GM18520 (cell line): ENCODE measurements around the gene ACSS2.
A peak's percentile ranks its signal among the peaks of the same experiment; 100 is the strongest.

Experiments
- ATAC-seq: cut with Tn5 transposase; IDR thresholded peaks from one replicate; pipeline ENCODE4 v1.9.1; 2021; ENCODE audit not compliant: unreplicated experiment

ACSS2 gene, protein sequence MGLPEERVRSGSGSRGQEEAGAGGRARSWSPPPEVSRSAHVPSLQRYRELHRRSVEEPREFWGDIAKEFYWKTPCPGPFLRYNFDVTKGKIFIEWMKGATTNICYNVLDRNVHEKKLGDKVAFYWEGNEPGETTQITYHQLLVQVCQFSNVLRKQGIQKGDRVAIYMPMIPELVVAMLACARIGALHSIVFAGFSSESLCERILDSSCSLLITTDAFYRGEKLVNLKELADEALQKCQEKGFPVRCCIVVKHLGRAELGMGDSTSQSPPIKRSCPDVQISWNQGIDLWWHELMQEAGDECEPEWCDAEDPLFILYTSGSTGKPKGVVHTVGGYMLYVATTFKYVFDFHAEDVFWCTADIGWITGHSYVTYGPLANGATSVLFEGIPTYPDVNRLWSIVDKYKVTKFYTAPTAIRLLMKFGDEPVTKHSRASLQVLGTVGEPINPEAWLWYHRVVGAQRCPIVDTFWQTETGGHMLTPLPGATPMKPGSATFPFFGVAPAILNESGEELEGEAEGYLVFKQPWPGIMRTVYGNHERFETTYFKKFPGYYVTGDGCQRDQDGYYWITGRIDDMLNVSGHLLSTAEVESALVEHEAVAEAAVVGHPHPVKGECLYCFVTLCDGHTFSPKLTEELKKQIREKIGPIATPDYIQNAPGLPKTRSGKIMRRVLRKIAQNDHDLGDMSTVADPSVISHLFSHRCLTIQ

DNA sequence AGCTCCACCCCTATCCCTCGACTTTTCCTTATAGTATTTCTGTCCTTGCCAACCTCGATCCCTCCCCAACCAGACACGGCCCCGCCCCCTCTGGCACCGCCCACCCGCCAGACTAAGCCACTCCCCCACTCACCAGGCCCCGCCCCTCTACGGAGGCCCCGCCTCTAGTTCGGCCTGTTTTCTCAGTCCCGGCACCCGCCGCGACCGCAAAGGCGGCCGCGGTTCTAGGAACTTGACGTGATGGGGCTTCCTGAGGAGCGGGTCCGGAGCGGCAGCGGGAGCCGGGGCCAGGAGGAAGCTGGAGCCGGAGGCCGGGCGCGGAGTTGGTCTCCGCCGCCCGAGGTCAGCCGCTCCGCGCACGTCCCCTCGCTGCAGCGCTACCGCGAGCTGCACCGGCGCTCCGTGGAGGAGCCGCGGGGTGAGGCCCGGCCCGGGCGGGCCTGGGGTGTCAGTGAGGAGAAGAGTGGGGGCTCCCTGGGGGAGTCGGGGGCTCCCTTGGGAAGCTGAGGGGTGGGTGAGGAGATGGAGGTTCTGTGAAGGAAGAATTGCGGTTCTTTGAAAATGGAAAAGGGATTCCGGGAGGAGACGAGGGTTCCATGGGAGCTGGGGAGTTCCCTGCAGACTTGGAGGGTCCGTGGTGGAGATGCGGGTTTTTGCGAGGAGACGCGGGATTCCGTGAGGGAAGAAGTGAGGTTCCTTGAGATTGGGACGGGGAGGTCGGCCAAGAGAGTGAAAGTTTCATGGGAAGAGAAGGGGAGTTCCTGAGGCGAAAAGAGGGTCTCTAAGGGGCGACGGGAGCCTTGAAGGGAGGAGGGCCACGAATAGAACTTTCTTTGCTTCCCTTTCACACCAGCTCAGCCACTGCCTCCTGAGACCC lies at the start of gene ACSS2:
ACSS2 (plus strand) TSS at position 207 of the 877 bp plus-strand sequence; CDS start at position 241, 34 bp downstream.
- ATAC-seq: peak; percentile 29

DNA sequence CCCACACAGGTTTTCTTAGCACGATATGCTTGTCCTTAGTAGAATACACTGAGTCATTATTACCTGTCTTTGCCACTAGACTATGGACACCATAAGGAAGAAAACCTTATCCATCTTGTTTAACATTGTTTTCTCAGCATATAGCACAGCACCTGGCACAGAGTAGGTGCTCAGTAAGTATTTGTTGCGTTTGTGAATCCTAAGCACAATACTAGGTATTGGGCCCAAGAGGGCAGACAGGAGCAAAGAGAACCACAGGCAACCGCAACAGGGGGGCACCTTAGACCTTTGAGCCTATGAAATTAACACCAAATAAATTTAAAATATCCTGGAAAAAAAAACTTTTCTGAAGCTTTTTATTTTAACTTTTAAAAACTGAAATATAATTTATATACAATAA lies 47.2 kb upstream of the ACSS2 start:
- no peak for ATAC-seq

DNA sequence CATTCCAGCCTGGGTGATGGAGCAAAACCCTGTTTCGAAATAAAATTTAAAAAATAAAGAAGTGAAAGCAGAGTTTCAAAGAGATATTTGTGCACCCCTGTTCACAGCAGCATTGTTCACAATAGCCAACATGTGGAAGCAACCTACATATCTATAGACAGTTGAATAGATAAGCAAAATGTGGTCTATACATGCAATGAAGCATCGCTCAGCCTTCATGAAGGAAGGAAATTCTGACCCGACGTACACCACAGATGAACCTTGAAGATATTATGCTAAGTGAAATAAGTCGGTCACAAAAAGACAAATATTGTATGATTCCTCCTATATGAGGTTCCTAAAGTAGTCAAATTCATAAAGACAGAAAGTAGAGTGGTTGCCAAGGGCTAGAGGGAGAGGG lies 44.5 kb upstream of the ACSS2 start:
- ATAC-seq: no peak

GRCh38 chr20:34834459-34834893 lies 41.9 kb upstream of the ACSS2 start:
- no peak for ATAC-seq

GRCh38 chr20:34842143-34842542 lies 34.3 kb upstream of the ACSS2 start:
- ATAC-seq: no peak

- ATAC-seq: no peak
These were observed 33.0 kb upstream of the ACSS2 start for GRCh38 chr20:34843421-34843820.

DNA sequence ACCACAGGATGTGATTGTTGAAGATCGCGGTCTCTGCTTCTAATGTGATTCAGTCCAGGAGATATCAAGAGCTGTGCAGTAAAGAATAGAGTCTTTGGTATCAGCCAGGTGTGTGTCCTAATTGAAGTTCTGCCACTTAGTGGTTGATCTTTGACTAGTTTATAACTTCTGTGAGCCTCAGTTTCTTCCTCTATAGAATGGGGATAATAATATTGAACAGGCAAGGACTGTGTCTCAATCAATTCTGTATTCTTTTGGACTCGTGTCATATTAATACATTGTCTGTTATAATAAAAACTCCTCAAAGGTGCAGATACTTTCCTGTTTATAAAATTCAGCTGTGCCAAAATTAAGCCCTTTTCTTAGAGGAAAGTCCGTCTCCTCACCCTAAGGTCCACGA lies 27.8 kb upstream of the ACSS2 start:
- no peak for ATAC-seq

- ATAC-seq: no peak
These were observed 26.6 kb upstream of the ACSS2 start for GRCh38 chr20:34849778-34850177.

DNA sequence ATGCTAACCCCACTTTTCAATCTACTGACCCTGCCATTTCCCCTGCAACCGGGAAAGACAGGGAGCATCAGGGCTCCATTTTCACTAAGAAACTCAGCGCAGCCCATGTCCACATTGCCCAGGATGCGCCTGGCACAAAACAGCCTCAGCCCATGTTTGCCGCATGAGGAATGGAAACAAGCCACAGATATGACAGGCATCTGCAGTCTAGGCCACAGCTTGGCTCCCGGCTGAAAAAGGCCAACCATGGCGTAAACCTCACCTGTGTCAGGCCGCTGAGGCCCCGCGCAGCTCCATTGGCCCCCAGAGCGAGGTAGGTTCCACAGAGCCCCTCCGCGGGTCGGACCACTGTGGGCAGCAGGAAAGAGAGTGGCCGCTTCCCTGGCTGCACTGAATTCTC lies 25.4 kb upstream of the ACSS2 start:
- ATAC-seq: no peak

DNA sequence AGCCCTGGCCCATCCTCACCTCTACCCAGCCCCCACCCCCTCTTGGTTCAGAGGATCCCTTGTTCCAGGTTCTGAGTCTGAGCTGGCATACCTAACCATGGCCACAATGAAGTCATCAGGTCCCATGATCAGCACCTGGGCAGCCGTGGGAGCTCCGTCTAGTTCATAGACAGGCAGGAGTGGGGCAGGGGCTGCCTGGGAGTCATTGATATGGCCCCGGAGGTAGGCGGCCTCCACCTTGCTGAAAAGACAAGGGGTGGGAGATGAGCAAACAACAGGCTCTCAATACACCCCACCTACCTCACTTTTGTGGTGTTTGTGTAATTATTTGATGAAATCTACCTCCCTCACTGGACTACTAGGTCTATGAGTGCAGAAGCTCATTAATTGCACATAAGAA lies 24.1 kb upstream of the ACSS2 start:
- no peak for ATAC-seq

DNA sequence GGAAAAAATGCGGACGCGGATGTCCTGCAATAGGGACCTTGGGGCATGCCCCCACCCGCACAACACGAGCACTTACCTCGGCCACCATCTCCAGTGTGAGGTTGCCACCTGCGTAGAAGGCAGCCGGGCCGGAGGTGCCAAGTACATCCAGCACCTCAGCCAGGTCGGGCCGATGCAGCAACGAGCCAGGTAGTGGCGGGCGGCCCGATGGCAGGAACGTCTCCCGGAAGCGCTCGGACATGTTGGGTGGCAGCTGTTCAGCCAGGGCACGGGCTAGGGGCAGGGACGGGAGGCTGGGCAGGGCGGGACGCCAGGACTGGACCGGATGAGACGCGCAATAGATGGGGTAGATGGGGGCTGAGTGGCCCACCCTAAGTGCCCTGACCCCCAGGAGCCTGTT lies 17.0 kb upstream of the ACSS2 start:
- ATAC-seq: no peak

DNA sequence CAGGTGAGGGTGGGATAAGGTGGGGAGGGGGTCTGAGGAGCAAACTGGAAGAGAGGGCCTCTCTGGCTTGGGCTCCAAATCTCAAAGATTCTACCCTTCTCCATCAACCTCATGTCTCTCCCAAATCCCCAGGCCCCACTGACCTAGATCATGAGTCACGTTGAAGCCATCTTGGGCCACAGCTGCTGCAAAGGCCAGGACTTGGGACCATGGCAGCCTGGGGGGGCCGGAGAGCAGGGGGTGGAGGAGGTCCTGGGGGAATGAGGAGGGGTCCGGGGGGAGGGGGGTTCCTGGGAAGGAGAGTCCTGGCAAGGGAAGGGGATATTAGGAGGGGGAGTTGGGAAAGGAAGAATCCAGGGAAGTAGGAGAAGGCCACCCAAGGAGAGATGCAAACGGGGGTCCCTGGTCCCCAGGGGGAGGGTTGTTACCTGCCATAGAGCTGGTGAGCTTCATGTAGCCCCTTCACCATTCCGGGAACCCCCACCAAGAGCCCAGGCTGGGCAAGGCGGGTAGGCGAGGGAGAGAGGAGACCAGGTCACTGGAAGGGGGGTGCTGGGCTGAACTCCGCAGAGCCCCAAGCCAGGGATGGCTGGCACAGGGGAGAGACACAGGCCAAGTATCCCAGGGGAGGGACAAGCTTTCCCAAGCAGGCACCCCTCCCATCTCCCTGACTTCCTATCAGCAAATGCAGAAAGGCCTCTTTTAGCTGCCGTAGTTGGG lies 16.4 kb upstream of the ACSS2 start:
- ATAC-seq: no peak

DNA sequence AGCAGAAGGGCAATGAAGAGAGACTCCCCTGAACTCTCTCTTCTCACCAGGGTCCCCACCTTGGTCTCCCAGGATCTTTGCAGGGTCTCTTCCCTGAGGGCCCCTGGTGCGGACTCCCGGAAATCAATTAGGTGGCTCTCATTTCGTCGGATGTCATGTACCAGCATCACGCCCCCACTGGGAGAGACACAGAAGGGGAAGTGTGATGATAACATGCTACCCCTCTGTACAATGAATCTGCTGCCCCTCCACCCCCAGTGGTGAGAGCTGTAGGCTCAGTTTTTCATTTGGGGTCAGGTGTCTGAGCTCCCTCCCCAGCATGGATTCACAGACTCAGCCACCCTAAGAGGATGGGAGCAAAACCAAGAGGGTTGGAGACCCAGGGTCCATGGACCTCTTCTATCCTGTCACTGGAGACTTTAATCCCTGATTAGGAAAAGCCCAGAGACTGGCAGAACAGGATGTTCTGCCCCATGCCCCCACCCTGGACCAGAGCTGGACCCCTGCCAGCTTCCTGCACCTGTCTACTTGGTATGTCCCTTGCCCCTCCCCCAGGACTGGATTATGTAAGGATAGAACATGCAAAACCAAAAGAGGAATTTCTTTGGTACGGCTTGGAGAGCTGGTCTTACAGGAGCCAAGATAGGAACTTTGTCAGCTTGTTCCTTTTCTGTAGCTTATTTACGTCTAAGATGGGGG lies 14.9 kb upstream of the ACSS2 start:
- no peak for ATAC-seq

DNA sequence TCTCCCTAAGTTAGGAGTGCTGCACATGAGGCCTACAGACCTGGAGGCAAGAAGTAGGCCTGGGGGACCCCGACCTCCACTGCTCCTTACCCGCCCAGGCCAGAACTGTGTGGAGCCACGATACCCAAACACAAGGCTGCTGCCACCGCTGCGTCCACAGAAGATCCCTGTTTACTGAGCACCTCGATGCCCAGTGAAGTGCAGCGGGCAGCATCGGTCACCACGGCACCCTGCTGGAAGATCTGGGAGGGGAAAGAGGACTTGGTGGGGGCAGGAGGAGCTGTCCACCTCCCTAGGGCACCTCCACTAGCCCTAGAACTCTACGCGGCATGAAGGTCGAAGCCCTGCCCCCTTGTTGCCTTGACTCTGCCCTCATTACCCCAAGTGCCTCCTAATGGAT lies 13.7 kb upstream of the ACSS2 start:
- no peak for ATAC-seq

DNA sequence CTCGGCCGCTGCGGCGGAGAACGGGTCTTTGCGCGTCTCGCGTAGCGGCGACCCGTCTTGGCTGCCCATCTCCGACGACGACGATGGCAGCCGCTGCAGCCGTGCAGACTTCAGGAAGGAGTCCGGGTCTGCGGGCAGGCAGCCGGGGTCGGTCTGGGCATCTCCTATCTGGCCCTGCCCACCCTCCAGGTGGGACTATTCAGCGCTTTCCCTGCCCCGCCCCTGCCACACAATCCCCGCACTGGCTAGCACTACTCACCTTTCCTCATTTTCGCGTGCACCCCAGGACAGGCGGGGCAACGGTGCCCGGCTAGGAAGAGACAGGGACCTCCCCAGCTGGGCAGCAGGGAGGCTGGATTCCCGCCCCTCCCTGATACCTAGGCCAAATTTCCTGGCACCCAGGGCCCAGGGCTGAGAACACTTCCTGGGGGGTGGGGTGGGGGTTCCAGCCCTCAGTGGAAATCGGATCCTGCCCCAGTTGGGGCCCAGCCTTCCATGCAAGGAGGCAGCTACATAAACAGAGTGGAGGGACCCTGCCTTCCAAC lies 12.9 kb upstream of the ACSS2 start:
- ATAC-seq: no peak

DNA sequence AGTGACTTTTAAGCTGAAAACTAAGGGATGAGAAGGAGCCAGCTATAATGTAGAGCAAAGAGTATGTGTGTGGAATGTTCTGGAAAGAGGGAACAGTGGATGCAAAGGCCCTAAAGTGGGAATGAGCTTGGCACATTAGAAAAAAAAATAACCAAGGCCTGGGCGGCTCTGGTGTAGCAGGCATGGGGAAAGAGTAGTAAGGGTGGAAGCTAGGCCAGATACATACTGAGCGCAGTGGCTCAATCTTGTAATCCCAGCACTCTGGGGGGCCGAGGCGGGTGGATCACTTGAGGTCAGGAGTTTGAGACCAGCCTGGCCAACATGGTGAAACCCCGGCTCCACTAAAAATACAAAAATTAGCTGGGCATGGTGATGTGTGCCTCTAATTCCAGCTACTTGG lies 12.2 kb upstream of the ACSS2 start:
- no peak for ATAC-seq

DNA sequence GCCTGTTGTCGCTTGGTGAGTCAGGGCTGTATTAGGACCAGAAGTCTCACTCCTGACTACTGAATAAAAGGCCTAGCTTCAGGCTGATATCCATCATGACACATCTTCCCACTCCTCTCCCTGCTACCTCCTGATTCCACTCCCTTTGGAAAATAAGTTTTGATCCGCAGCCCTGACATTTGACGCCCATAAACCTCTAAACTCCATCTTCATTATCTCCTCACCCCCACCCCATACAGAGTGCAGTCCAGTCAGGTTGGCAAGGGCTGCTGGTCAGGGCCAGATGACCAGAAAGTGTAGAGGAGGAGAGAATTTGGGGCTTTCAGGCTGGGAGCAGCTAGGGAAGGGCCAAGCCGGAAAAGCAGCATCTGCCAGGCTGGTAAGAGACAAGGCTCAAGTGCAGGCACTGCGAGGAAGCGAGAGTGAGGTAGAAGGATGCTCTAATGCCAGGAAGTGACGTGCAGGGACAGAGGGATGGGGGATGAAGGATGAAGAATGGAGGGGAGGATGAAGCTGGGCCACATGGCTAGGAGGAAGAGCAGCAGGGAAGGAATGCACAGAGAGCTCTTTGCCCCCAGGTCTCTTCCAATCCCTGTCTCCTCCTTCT lies 5.0 kb upstream of the ACSS2 start:
- no peak for ATAC-seq

- no peak for ATAC-seq
These were observed 4.3 kb upstream of the ACSS2 start for GRCh38 chr20:34871966-34872621.

DNA sequence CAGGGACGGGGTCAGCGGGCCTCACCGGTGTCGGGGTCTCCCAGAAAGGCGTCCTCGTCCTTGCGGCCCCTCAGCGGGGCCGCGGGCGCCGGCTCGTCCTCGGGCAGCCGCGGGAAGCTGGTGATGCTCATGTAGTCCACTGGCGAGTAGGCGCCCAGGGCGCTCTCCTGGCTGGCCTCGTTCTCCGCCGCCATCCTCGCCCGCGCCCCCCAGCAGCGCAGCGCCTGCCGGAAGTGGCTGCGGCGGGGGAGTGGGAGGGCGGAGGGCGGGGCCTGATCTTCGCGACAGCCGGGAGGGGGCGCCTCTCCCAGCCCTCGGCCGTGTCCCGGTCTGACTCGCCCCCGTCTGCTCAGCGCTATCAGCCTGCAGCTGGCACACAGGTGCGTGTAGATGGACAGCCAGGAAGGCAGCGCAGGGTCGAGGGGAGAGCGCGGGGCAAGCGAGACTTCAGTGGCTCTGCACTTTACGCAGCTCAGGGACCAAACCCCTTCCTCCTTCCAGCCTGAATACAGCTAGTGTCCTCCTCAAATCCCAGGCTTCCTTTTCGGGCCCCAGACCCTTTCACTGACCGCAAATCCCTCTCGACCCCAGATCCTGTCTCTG lies 3.7 kb upstream of the ACSS2 start, which contains the start of gene GGT7:
GGT7 (minus strand) TSS at position 235 of the 603 bp plus-strand sequence; CDS start at position 194, 41 bp downstream.
- ATAC-seq: peak; percentile 30
